SK-N-SH (cell line): ENCODE measurements around the gene SYNE1. TPM values are rescaled to one million over a fixed set of nuclear protein-coding genes. Genes with fewer than 3 reads are reported as not detected.

ENCODE experiments used
- CTCF ChIA-PET: fragments of 300-600, 350-600 bp; formaldehyde crosslinking; extraction: SDS; loops from one replicate; lab custom pipeline; 2021; lab: Yijun Ruan, JAX
- POLR2A ChIA-PET: fragments of 350-600 bp; sonication (Branson Sonifier 250); formaldehyde crosslinking; extraction: SDS; loops from one replicate; lab custom pipeline; 2020; ENCODE audit warnings: antibody characterized with exemption, inconsistent platforms; lab: Yijun Ruan, JAX
- DNase-seq: peaks from one replicate; pipeline ENCODE4 v3.0.0; 2012
- H2AFZ ChIP-seq: fragments of 200-600 bp; sonication (generic); 2 replicates; pipeline ENCODE4 v1.8.1; 2016; ENCODE audit warnings: antibody characterized with exemption, mild to moderate bottlenecking, low read depth
- H3F3A ChIP-seq: fragments of 200-600 bp; sonication (generic); replicated peaks from 2 replicates; pipeline ENCODE3; 2016; ENCODE audit warnings: antibody characterized with exemption, mild to moderate bottlenecking; ENCODE audit not compliant: insufficient read depth
- H3K27ac ChIP-seq, 2 experiments: fragments of 200-500 bp in 1 of 2; fragments of 200-600 bp in 1 of 2; sonication (Bioruptor generic) in 1 of 2; sonication (generic), shearing (Covaris generic) in 1 of 2; 2 replicates each; pipeline versions ENCODE4 v1.5.1 to v1.6.1; 2014 to 2016; ENCODE audit warnings: low read depth in 2 of 2, inconsistent platforms in 1 of 2, low read length in 1 of 2, mild to moderate bottlenecking in 1 of 2, mixed read lengths in 1 of 2
- H3K27me3 ChIP-seq: fragments of 200-600 bp; sonication (generic), shearing (Covaris generic); 2 replicates; pipeline ENCODE4 v1.6.1; 2016; ENCODE audit warnings: mixed run types; ENCODE audit not compliant: insufficient read depth
- H3K36me3 ChIP-seq, 2 experiments: fragments of 200-500 bp in 1 of 2; fragments of 200-600 bp in 1 of 2; sonication (Bioruptor generic) in 1 of 2; sonication (generic) in 1 of 2; replicated peaks in 1 of 2; 2 replicates each; pipeline versions ENCODE3 to v1.5.1; 2014 to 2016; ENCODE audit warnings: low read length in 1 of 2, mild to moderate bottlenecking in 1 of 2; ENCODE audit not compliant: insufficient read depth in 2 of 2, control insufficient read depth in 1 of 2
- H3K4me1 ChIP-seq, 2 experiments: fragments of 200-500 bp in 1 of 2; fragments of 200-600 bp in 1 of 2; sonication (Bioruptor generic) in 1 of 2; sonication (generic), shearing (Covaris generic) in 1 of 2; 2 replicates each; pipeline versions ENCODE4 v1.5.1 to v1.6.1; 2014 to 2016; ENCODE audit warnings: low read depth in 1 of 2, low read length in 1 of 2, mixed run types in 1 of 2; ENCODE audit not compliant: insufficient read depth in 2 of 2, control insufficient read depth in 1 of 2
- H3K4me2 ChIP-seq: fragments of 200-600 bp; sonication (generic), shearing (Covaris generic); 2 replicates; pipeline ENCODE4 v1.6.1; 2017; ENCODE audit warnings: mixed run types
- H3K4me3 ChIP-seq, 2 experiments: fragments of 200-500 bp in 1 of 2; fragments of 200-600 bp in 1 of 2; sonication (Bioruptor generic) in 1 of 2; sonication (generic), shearing (Covaris generic) in 1 of 2; 2 replicates each; pipeline versions ENCODE4 v1.5.1 to v1.8.1; 2014 to 2016; ENCODE audit warnings: low read depth in 2 of 2, inconsistent platforms in 1 of 2, low read length in 1 of 2, mild to moderate bottlenecking in 1 of 2, mixed read lengths in 1 of 2, moderate library complexity in 1 of 2
- H3K79me2 ChIP-seq: fragments of 200-600 bp; sonication (generic); 2 replicates; pipeline ENCODE4 v1.8.1; 2017; ENCODE audit warnings: mild to moderate bottlenecking; ENCODE audit not compliant: insufficient read depth
- H3K9ac ChIP-seq: fragments of 200-600 bp; sonication (generic); 2 replicates; pipeline ENCODE4 v1.6.1; 2017; ENCODE audit warnings: mixed run types
- H3K9me2 ChIP-seq: fragments of 200-600 bp; sonication (generic); 2 replicates; pipeline ENCODE4 v1.6.1; 2017; ENCODE audit warnings: mixed run types
- H3K9me3 ChIP-seq: fragments of 200-600 bp; sonication (generic); 2 replicates; pipeline ENCODE4 v1.6.1; 2017; ENCODE audit warnings: mixed run types, mild to moderate bottlenecking, moderate library complexity
- H4K20me1 ChIP-seq: fragments of 200-600 bp; sonication (generic); 2 replicates; pipeline ENCODE4 v1.6.1; 2017; ENCODE audit warnings: mild to moderate bottlenecking, mixed run types; ENCODE audit not compliant: insufficient read depth
- CHD2 ChIP-seq: fragments of 150-350 bp; IDR thresholded peaks from 2 replicates; pipeline ENCODE4 v1.6.1; 2018; ENCODE audit warnings: low read length; ENCODE audit not compliant: partially characterized antibody
- CTCF ChIP-seq: fragments of 200-600 bp; sonication (generic); IDR thresholded peaks from 2 replicates; pipeline ENCODE4 v1.6.1; 2017; ENCODE audit warnings: antibody characterized with exemption, mild to moderate bottlenecking, moderate library complexity
- EP300 ChIP-seq, 2 experiments: IDR thresholded peaks; 2 replicates each; pipeline versions ENCODE4 v1.4.0 to v1.6.1; 2012; ENCODE audit warnings: borderline replicate concordance in 1 of 2, low read depth in 1 of 2, low read length in 1 of 2
- FOXM1 ChIP-seq: IDR thresholded peaks from 2 replicates; pipeline ENCODE4 v1.4.0; 2012; ENCODE audit warnings: low read depth, mild to moderate bottlenecking
- GATA2 ChIP-seq: sonication (generic); formaldehyde crosslinking; IDR thresholded peaks from 2 replicates; pipeline ENCODE4 v1.5.0; 2020; ENCODE audit warnings: mild to moderate bottlenecking, missing genetic modification reagents
- IRF3 ChIP-seq: fragments of 150-350 bp; IDR thresholded peaks from 2 replicates; pipeline ENCODE4 v1.6.1; 2016; ENCODE audit warnings: mild to moderate bottlenecking, low read depth, low read length
- MEF2A ChIP-seq: IDR thresholded peaks from 2 replicates; pipeline ENCODE4 v1.4.0; 2012; ENCODE audit warnings: low read depth, borderline replicate concordance
- NFIC ChIP-seq: IDR thresholded peaks from 2 replicates; pipeline ENCODE4 v1.4.0; 2012; ENCODE audit warnings: borderline replicate concordance
- NRF1 ChIP-seq: IDR thresholded peaks from 2 replicates; pipeline ENCODE4 v1.6.1; 2012; ENCODE audit warnings: low read depth, mild to moderate bottlenecking, low read length
- POLR2AphosphoS5 ChIP-seq: IDR thresholded peaks from 2 replicates; pipeline ENCODE4 v1.6.1; 2012; ENCODE audit warnings: low read depth, low read length
- RXRA ChIP-seq: IDR thresholded peaks from 2 replicates; pipeline ENCODE4 v1.4.0; 2012; ENCODE audit warnings: low read depth, mild to moderate bottlenecking, borderline replicate concordance
- SIN3A ChIP-seq: IDR thresholded peaks from 2 replicates; pipeline ENCODE4 v1.6.1; 2012; ENCODE audit warnings: low read depth, mild to moderate bottlenecking, low read length, moderate library complexity, borderline replicate concordance
- USF1 ChIP-seq: IDR thresholded peaks from 2 replicates; pipeline ENCODE4 v1.4.0; 2012; ENCODE audit warnings: low read depth, borderline replicate concordance
- USF2 ChIP-seq: fragments of 150-350 bp; IDR thresholded peaks from 2 replicates; pipeline ENCODE4 v1.6.1; 2017; ENCODE audit warnings: antibody characterized with exemption, low read length, low read depth, borderline replicate concordance
- YY1 ChIP-seq: IDR thresholded peaks from 2 replicates; pipeline ENCODE4 v1.4.0; 2012; ENCODE audit warnings: low read depth, mild to moderate bottlenecking
- ZBTB33 ChIP-seq: IDR thresholded peaks from 2 replicates; pipeline ENCODE4 v1.4.0; 2012; ENCODE audit warnings: low read depth, borderline replicate concordance
- WGBS: methylation state at CpG from one replicate; pipeline ENCODE4 v1.1.6; 2017; ENCODE audit warnings: low lambda C conversion rate; 5-methylcytosine and 5-hydroxymethylcytosine counted together
- polyA plus RNA-seq, 3 experiments: library from polyadenylated mRNA; depleted of rRNA; stranded (reverse); fragments of >200 nt; gene quantifications; 2 replicates each; pipeline ENCODE4 v1.2.3, GENCODE V29; 2012

Gene SYNE1
- polyA plus RNA-seq, 1 of the 3 experiments (the other 2 are of a cell fraction), result 31.1 TPM

GRCh38 chr6:152450519-152450918 lies 186.6 kb downstream of the SYNE1 start:
- H3K79me2 ChIP-seq, result no peaks in the 10 kb centered on the region
- H3K9me3 ChIP-seq, result no peaks in the 10 kb centered on the region
- no peak overlapping the region for H2AFZ ChIP-seq
- CTCF ChIA-PET, result no interaction called here
- no peak overlapping the region for H3K4me3 ChIP-seq
- H3K27me3 ChIP-seq, result no peaks in the 10 kb centered on the region
- no peaks in the 10 kb centered on the region for H3K4me1 ChIP-seq
- H3K4me2 ChIP-seq, result no peak overlapping the region
- no peaks in the 10 kb centered on the region for H4K20me1 ChIP-seq
- no peaks in the 10 kb centered on the region for H3F3A ChIP-seq
- 86% methylated on average over 3 of the region's 4 CpGs for WGBS
- H3K27ac ChIP-seq, result no peak overlapping the region
- no peak for TF ChIP-seq NRF1
- H3K36me3 ChIP-seq, result peaks cover 10 to 72% of the 10 kb centered on the region in 2 experiments
- no peak overlapping the region for H3K9ac ChIP-seq
- no peak for DNase-seq
- no peaks in the 10 kb centered on the region for H3K9me2 ChIP-seq
- POLR2A ChIA-PET, result interaction anchor here (0.6 kb wide), 1 partner anchor 16 kb away, joined by 5 read pairs; no protein-coding TSS in a partner anchor

- H3K27me3 ChIP-seq, result no peaks in the 10 kb centered on the region
- H2AFZ ChIP-seq, result no peak overlapping the region
- no peak for TF ChIP-seq EP300 (IDR thresholded peaks at IDR 0.05; ENCODE audit: borderline replicate concordance in 1 of 2, low read depth in 1 of 2, low read length in 1 of 2)
- no peak for TF ChIP-seq SIN3A
- no peak for TF ChIP-seq GATA2 (CRISPR knock-in tag)
- no peak for TF ChIP-seq FOXM1
- TF ChIP-seq USF2, result no peak
- no peak for TF ChIP-seq RXRA
- TF ChIP-seq CHD2, result no peak
- TF ChIP-seq ZBTB33, result no peak
- TF ChIP-seq CTCF, result no peak
- TF ChIP-seq USF1, result no peak
- TF ChIP-seq POLR2AphosphoS5, result no peak
- no peak for TF ChIP-seq MEF2A
- TF ChIP-seq IRF3, result no peak
- TF ChIP-seq NFIC, result no peak
- TF ChIP-seq YY1, result no peak
- no peaks in the 10 kb centered on the region for H4K20me1 ChIP-seq
- CTCF ChIA-PET, result no interaction called here
- H3K9ac ChIP-seq, result no peak overlapping the region
- H3K79me2 ChIP-seq, result no peaks in the 10 kb centered on the region
- no peak overlapping the region for H3K27ac ChIP-seq
- H3K4me2 ChIP-seq, result no peak overlapping the region
- POLR2A ChIA-PET, result no interaction called here
- H3F3A ChIP-seq, result no peaks in the 10 kb centered on the region
- WGBS, result 88% methylated on average over 15 of the region's 15 CpGs
- H3K9me3 ChIP-seq, result no peaks in the 10 kb centered on the region
- peak; percentile 29 for DNase-seq
- H3K9me2 ChIP-seq, result no peaks in the 10 kb centered on the region
- H3K4me3 ChIP-seq, result no peak overlapping the region
- no peaks in the 10 kb centered on the region; a peak in 1 of 4 replicates for H3K4me1 ChIP-seq
- H3K36me3 ChIP-seq, result peaks cover 5 to 44% of the 10 kb centered on the region in 2 experiments
Measured at GRCh38 chr6:152441902-152442301, 195.3 kb downstream of the SYNE1 start.
